Measurements from ENCODE around the gene CDH13. TPM values are rescaled to one million over a fixed set of nuclear protein-coding genes. Genes with fewer than 3 reads are reported as not detected.

The CDH13 gene
- total RNA-seq, 1 donor from 2014 or later, result 81.1 TPM

DNA sequence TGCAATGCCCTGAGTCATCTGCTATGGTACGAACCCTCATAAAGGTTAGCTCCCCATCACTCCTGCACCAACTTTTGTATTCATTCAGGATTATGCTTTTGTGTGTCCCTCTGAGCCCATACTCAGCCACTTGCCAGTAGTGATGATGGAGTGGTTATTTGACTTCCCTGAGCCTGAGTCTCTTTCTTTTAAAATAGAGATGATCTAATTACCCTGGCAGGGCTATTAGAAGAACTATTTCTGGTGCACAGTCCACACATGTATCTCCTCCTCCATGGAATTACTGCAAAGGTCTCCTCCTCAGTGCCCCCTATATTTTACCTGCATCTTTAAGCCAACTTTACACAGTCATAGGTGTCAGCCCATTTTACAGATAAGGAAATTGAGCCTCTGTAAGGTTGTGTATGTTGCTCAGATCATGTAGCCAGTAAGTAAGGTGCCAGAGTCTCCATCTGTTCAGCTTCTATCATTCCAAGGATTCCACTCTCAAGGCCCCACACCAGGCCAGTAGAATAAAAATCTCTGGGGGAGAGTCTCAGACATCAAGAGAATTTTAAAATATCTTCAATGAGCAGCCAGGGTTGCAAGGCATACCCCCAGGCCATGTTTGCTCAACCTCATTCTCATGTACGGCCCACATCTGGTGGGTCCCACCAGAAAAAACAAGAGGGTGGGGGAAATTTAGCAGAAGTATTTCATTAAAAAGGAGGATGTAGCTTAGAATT lies 847.3 kb downstream of the CDH13 start:
- Mint-ChIP-seq H3K4me1 (ENCODE audit: low read depth, unreplicated experiment) (peaks cover 10% of the 10 kb centered on the region), H3K27me3 (ENCODE audit: unreplicated experiment) (no peaks in the 10 kb centered on the region), H3K36me3 (ENCODE audit: unreplicated experiment) (no peaks in the 10 kb centered on the region), H3K4me3 (ENCODE audit: unreplicated experiment) (no peak overlapping the region), H3K27ac (ENCODE audit: unreplicated experiment) (no peak overlapping the region), H3K9me3 (ENCODE audit: unreplicated experiment) (peaks cover 4% of the 10 kb centered on the region)
- TF ChIP-seq, protein P1, sequence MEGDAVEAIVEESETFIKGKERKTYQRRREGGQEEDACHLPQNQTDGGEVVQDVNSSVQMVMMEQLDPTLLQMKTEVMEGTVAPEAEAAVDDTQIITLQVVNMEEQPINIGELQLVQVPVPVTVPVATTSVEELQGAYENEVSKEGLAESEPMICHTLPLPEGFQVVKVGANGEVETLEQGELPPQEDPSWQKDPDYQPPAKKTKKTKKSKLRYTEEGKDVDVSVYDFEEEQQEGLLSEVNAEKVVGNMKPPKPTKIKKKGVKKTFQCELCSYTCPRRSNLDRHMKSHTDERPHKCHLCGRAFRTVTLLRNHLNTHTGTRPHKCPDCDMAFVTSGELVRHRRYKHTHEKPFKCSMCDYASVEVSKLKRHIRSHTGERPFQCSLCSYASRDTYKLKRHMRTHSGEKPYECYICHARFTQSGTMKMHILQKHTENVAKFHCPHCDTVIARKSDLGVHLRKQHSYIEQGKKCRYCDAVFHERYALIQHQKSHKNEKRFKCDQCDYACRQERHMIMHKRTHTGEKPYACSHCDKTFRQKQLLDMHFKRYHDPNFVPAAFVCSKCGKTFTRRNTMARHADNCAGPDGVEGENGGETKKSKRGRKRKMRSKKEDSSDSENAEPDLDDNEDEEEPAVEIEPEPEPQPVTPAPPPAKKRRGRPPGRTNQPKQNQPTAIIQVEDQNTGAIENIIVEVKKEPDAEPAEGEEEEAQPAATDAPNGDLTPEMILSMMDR (IDR thresholded peaks at IDR 0.05; ENCODE audit: partially characterized antibody, unreplicated experiment), result no peak
- DNase-seq, result no peak

DNA sequence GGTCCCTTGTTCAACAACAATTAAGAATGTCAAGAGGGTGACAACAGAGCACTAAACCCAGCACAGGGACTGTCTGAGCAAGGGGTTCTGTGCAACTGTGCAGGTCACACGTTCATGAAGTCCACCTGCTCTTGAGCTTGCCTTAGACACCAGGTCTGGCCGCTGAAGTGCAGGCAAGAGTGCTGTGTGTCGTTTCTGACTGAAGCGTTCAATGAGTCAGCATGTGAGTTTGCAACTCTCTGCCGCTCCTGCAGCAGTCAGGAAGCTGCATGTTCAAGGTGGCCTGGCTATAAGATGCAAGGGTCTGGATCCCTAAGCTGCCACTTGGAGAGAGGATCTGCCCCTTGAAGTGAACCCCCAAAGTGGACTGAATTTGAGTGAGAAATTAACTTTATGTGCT lies 848.3 kb downstream of the CDH13 start:
- no peak overlapping the region for H3K4me3 Mint-ChIP-seq (ENCODE audit: unreplicated experiment)
- no peak for DNase-seq
- peaks cover 9% of the 10 kb centered on the region for H3K4me1 Mint-ChIP-seq (ENCODE audit: low read depth, unreplicated experiment)
- H3K27me3 Mint-ChIP-seq (ENCODE audit: unreplicated experiment), result no peaks in the 10 kb centered on the region
- H3K36me3 Mint-ChIP-seq (ENCODE audit: unreplicated experiment), result no peaks in the 10 kb centered on the region
- no peak overlapping the region for H3K27ac Mint-ChIP-seq (ENCODE audit: unreplicated experiment)
- H3K9me3 Mint-ChIP-seq (ENCODE audit: unreplicated experiment), result peaks cover 5% of the 10 kb centered on the region
- TF ChIP-seq, protein P1 (IDR thresholded peaks at IDR 0.05; ENCODE audit: partially characterized antibody, unreplicated experiment), result no peak

DNA sequence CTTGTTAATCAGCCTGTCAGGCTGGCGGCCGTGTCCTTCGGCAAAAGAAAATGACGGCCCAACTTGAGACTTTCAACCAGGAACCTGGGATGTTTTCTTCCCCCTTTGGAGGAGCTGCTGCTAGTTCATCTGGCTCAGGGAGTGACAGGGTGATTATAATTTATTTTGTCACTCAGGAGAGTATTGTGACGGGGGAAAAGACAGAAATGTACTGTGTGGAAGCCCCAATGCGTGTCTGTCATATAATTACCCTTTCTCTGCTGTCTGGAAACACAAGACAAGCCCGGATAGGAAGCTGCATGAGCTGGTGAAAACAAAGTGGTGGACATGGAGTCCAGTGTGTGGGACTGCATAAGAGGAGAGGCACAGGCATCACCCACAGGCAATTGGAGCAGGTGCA lies 854.8 kb downstream of the CDH13 start:
- H3K4me3 Mint-ChIP-seq (ENCODE audit: unreplicated experiment), result no peak overlapping the region
- TF ChIP-seq, protein P1 (IDR thresholded peaks at IDR 0.05; ENCODE audit: partially characterized antibody, unreplicated experiment), result no peak
- no peaks in the 10 kb centered on the region for H3K36me3 Mint-ChIP-seq (ENCODE audit: unreplicated experiment)
- H3K4me1 Mint-ChIP-seq (ENCODE audit: low read depth, unreplicated experiment), result no peaks in the 10 kb centered on the region
- peaks cover 1% of the 10 kb centered on the region for H3K9me3 Mint-ChIP-seq (ENCODE audit: unreplicated experiment)
- no peak overlapping the region for H3K27ac Mint-ChIP-seq (ENCODE audit: unreplicated experiment)
- no peaks in the 10 kb centered on the region for H3K27me3 Mint-ChIP-seq (ENCODE audit: unreplicated experiment)
- DNase-seq, result no peak

DNA sequence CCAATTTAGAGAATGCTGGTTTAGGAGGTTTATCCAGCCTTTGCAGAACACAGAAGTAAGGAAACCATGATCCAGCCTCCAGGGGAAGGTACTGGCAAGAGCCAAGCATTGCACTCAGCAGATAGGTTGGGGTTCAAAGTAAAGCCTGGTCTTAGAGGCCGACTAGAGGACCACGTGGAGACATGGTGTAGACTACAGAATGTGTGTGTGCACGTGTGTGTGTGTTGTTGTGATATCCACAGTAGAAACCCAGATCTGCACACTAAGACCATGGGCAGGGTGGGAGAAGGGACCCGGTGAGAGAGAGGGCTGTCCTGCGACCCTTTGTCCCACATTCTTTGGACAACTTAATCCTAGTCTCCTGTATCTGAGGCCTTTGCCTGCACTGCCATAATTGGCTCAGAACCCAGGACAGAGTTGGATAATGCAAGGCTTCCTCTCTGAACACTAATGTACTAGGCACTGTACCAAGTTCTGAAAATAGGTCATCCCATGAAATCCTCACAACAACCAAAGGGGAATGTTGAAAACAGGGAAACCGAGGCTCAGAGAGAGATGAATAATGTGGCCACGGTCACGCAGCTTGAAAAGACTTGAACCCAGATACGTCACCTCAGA lies 855.9 kb downstream of the CDH13 start:
- no peaks in the 10 kb centered on the region for H3K4me1 Mint-ChIP-seq (ENCODE audit: low read depth, unreplicated experiment)
- H3K9me3 Mint-ChIP-seq (ENCODE audit: unreplicated experiment), result peaks cover 3% of the 10 kb centered on the region
- H3K4me3 Mint-ChIP-seq (ENCODE audit: unreplicated experiment), result no peak overlapping the region
- H3K27ac Mint-ChIP-seq (ENCODE audit: unreplicated experiment), result no peak overlapping the region
- TF ChIP-seq, protein P1 (IDR thresholded peaks at IDR 0.05; ENCODE audit: partially characterized antibody, unreplicated experiment), result no peak
- no peaks in the 10 kb centered on the region for H3K27me3 Mint-ChIP-seq (ENCODE audit: unreplicated experiment)
- no peak for DNase-seq
- H3K36me3 Mint-ChIP-seq (ENCODE audit: unreplicated experiment), result no peaks in the 10 kb centered on the region

DNA sequence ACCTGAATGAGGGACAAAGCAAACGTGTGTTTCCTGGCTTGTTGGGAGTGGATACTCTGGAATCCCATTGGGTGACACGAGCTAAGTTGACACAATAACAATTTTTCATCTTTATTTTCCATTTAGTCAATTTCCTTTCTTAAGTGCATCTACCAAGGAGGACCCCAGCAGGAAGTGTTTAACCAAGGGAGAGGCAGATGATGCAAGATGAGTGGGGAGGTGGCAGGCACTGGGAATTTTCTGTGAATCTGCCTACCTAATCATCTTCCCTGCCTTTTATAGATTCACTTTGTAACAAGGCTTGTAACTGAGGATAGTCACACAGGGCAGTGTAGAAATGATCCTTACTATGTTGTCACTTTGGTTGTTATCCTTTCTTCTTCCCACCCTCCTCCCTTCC lies 863.3 kb downstream of the CDH13 start:
- H3K27me3 Mint-ChIP-seq (ENCODE audit: unreplicated experiment), result no peaks in the 10 kb centered on the region
- H3K4me1 Mint-ChIP-seq (ENCODE audit: low read depth, unreplicated experiment), result no peaks in the 10 kb centered on the region
- peaks cover 3% of the 10 kb centered on the region for H3K36me3 Mint-ChIP-seq (ENCODE audit: unreplicated experiment)
- H3K9me3 Mint-ChIP-seq (ENCODE audit: unreplicated experiment), result peaks cover 2% of the 10 kb centered on the region
- no peak overlapping the region for H3K27ac Mint-ChIP-seq (ENCODE audit: unreplicated experiment)
- TF ChIP-seq, protein P1 (IDR thresholded peaks at IDR 0.05; ENCODE audit: partially characterized antibody, unreplicated experiment), result no peak
- no peak overlapping the region for H3K4me3 Mint-ChIP-seq (ENCODE audit: unreplicated experiment)
- no peak for DNase-seq
